Loucy (cell line): Measurements from ENCODE around the gene CACNA2D1.

Experiments used
- EZH2phosphoT487 ChIP-seq: fragments of 200-600 bp; IDR thresholded peaks from 2 replicates; pipeline ENCODE4 v1.6.1; 2018; ENCODE audit warnings: antibody characterized with exemption, mild to moderate bottlenecking, moderate library complexity, borderline replicate concordance
- TF ChIP-seq, protein P1 (sequence below): fragments of 200-600 bp; sonication (generic); conservative IDR thresholded peaks from 2 replicates; pipeline ENCODE4 v1.5.1; 2014; ENCODE audit warnings: mild to moderate bottlenecking, antibody characterized with exemption, low read length

- TF ChIP-seq, protein P1, sequence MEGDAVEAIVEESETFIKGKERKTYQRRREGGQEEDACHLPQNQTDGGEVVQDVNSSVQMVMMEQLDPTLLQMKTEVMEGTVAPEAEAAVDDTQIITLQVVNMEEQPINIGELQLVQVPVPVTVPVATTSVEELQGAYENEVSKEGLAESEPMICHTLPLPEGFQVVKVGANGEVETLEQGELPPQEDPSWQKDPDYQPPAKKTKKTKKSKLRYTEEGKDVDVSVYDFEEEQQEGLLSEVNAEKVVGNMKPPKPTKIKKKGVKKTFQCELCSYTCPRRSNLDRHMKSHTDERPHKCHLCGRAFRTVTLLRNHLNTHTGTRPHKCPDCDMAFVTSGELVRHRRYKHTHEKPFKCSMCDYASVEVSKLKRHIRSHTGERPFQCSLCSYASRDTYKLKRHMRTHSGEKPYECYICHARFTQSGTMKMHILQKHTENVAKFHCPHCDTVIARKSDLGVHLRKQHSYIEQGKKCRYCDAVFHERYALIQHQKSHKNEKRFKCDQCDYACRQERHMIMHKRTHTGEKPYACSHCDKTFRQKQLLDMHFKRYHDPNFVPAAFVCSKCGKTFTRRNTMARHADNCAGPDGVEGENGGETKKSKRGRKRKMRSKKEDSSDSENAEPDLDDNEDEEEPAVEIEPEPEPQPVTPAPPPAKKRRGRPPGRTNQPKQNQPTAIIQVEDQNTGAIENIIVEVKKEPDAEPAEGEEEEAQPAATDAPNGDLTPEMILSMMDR, result no peak
- no peak for TF ChIP-seq EZH2phosphoT487
Observed at GRCh38 chr7:82330706-82331215, 112.8 kb downstream of the CACNA2D1 start.
